Adrenal gland (tissue), 5 donors: ENCODE data around the gene KAT6B.

Source experiments
- CTCF ChIP-seq, 6 experiments: fragments of 450-650 bp in 4 of 6; fragments of 200-600 bp in 2 of 6; sonication (generic) in 1 of 6; IDR thresholded peaks; 1 replicate in 5 of 6; 2 replicates in 1 of 6; pipeline versions ENCODE4 v1.5.1 to v1.8.0; 2016 to 2021; ENCODE audit warnings: antibody characterized with exemption in 6 of 6, mild to moderate bottlenecking in 2 of 6, moderate library complexity in 1 of 6
- POLR2A ChIP-seq, 2 donors: fragments of 450-650 bp; IDR thresholded peaks; one replicate each; pipeline ENCODE4 v1.6.1; 2017; ENCODE audit warnings: antibody characterized with exemption in 2 of 2, mild to moderate bottlenecking in 2 of 2, moderate library complexity in 1 of 2
- donor health status: DM: no; HTN: no; CAD: no.

GRCh38 chr10:74882831-74883230 lies 56.4 kb downstream of the KAT6B start:
- no peak for TF ChIP-seq CTCF (IDR thresholded peaks at IDR 0.05)
- TF ChIP-seq POLR2A (IDR thresholded peaks at IDR 0.05), result no peak
